T47D (cell line): ENCODE measurements around the gene TSPEAR.

ENCODE experiments used
- DNase-seq, 2 experiments: peaks; one replicate each; pipeline versions ENCODE4 v3.0.0 to v3.0.0-alpha.2; 2011 to 2012; ENCODE audit warnings: low read depth in 1 of 2, low spot score in 1 of 2
- JUND ChIP-seq: IDR thresholded peaks from 2 replicates; pipeline ENCODE4 v1.6.1; 2012; ENCODE audit warnings: low read depth
- in situ Hi-C: cut with HindIII; loops from 2 replicates; pipeline ENCODE4 v1.10.0; 2016; ENCODE audit warnings: low sequenced_read_pairs, low pct_unique_long_range_greater_than_20kb

The TSPEAR gene

GRCh38 chr21:44492567-44493385 lies 218.6 kb downstream of the TSPEAR start:
- DNase-seq: no peak
- in situ Hi-C loops: no loop called here
- TF ChIP-seq JUND: no peak

- no peak for DNase-seq
- in situ Hi-C loops: no loop called here
- TF ChIP-seq JUND: no peak
Observed at GRCh38 chr21:44490816-44491215, 220.6 kb downstream of the TSPEAR start.

DNA sequence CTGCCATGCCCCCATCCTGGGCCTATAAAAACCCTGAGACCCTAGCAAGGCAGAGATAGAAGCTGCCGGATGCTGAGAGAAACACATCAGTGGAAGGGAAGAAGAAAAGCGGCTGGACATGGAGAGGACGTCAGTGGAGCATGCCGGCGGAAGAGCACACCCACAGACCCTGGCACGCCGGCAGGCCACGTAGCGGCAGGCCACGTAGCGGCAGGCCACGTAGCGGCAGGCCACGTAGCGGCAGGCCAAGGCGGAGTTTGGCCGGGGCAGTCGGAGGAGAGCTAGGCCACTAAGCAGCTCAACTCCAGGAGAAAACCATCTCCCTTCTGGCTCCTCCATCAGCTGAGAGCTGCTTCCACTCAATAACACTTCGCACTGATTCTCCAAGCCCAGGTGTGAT lies 221.0 kb downstream of the TSPEAR start:
- in situ Hi-C loops: no loop called here
- DNase-seq: no peak
- no peak for TF ChIP-seq JUND

DNA sequence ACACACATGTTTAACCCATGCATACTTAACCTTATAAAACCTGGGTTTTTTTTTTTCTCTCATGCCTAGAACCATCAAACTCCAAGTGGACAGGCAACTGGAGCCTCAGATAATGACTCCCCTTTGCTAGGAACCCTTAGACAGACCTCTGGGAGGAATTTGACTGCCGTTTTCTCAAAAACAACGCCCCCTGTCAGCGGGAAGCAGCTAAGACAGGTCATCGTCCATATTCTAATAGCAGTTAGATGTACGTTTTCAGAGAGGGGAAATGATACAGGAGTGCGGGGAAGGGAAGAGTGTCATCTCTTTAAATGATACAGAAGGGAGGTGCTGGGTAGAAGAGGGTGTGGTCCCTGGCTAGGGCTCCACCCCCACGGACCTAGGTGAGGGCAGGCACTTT lies 221.4 kb downstream of the TSPEAR start:
- in situ Hi-C loops: no loop called here
- TF ChIP-seq JUND: no peak
- DNase-seq: no peak

- in situ Hi-C loops: no loop called here
- no peak for DNase-seq
- no peak for TF ChIP-seq JUND
Observed at GRCh38 chr21:44487831-44488230, 223.5 kb downstream of the TSPEAR start.

GRCh38 chr21:44486302-44486701 lies 225.1 kb downstream of the TSPEAR start:
- DNase-seq: no peak
- in situ Hi-C loops: no loop called here
- TF ChIP-seq JUND: no peak

DNA sequence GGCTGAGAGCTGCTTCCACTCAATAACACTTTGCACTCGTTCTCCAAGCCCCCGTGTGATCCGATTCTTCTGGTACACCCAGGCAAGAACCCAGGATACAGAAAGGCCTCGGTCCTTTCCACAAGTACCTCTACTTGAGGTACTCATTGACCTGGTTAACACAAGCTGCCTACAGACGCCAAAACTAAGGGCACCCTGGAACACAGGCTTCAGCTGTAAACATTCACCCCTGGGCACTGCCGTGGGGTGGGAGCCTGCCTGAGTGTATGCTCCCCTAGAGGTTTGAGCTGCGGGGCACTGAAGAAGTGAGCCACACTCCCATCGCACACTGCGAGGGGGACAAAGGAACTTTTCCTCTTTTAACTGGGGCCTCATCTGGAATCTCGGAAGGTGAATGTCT lies 225.6 kb downstream of the TSPEAR start:
- DNase-seq: no peak
- TF ChIP-seq JUND: no peak
- in situ Hi-C loops: no loop called here

DNA sequence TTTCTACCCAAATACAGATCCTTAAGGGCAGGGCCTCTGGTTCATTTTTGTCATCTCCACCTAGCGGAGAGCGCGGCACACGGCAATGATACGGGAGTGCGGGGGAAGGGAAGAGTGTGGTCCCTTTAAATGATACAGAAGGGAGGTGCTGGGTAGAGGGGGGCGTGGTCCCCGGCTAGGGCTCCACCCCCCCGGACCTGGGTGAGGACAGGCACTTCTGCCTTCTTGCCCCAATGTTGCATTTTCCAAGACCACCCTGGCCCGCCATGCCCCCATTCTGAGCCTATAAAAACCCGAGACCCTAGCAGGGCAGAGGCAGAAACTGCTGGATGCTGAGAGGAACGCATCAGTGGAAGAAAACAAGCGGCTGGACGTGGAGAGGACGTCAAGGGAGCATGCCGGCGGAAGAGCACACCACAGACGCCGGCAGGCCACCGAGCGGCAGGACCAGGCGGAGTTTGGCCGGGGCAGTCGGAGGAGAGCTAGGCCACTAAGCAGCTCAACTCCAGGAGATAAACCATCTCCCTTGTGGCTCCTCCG lies 226.0 kb downstream of the TSPEAR start:
- no peak for TF ChIP-seq JUND
- in situ Hi-C loops: no loop called here
- DNase-seq: peak in 1 of 2 experiments; percentile 50

DNA sequence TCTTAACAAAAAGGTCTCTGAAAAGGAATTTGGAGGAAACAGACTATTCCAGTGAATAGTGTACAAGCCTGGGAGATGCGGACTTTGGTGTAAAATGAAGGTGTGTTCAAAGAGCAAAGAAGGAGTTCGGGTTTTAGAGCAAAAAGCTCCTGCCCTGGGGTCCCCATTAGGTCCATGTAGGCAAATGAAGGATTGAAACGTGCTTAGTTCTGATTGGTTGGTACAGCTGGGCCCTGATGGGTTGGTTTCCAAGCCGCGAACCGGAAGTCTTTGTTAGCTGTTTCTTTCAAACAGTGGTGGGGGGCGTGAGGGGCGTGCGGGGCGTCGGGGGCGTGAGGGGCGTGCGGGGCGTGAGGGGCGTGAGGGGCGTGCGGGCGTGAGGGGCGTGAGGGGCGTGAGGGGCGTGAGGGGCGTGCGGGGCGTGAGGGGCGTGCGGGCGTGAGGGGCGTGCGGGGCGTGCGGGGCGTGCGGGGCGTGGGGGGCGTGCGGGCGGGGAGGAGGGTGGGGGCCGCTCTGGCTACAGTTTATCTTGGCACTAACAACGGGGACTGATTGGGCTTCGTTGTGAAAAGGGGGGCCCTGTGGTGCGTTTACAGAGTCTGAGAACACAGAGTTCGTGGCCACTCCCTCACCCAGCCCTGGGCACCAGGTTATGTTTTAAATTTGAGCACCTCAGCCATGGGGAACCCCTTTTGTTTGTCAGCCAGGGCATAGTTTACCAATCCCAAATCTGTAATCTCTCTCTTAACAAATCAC lies 226.7 kb downstream of the TSPEAR start:
- DNase-seq: no peak
- no peak for TF ChIP-seq JUND
- in situ Hi-C loops: no loop called here

GRCh38 chr21:44483288-44484237 lies 227.8 kb downstream of the TSPEAR start:
- in situ Hi-C loops: no loop called here
- TF ChIP-seq JUND: no peak
- DNase-seq: no peak

DNA sequence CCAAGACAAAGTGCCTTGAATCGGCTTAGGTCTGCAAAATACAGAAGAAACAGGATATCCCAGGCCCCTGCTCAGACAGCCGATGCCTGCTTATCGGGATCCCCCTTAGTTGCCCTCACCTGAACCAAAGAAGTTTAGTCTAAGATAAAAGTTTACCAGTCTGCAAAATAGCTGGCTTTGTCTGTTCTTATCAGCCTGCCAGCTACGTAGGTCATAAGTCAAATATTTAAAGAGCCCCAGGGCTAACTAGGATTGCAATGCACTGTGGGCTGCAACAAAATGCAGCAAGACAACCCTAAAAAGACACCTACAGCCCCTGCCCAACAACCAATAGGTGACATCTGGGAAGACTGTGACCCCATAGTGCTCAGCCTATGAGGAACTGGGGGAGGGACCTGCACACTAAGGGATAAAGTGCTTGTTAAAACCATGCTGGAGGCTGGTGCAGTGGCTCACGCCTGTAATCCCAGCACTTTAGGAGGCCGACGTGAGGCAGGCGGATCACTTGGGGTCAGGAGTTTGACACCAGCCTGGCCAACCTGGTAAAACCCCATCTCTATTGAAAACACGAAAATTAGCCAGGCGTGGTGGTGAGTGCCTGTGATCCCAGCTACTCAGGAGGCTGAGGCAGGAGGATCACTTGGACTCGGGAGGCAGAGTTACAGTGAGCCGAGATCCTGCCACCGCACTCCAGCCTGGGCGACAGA lies 228.6 kb downstream of the TSPEAR start:
- TF ChIP-seq JUND: no peak
- peak in 1 of 2 experiments; percentile 27 for DNase-seq
- in situ Hi-C loops: no loop called here
